Subcutaneous adipose tissue (tissue), 4 donors: ENCODE data around the gene WHAMM. TPM values are rescaled to one million over a fixed set of nuclear protein-coding genes. Genes with fewer than 3 reads are reported as not detected.

Experiments
- total RNA-seq, 4 donors: library from RNA; depleted of rRNA; stranded (reverse); fragments of >200 nt; gene quantifications; one replicate each; pipeline ENCODE4 v1.1.0, GENCODE V29; 2016
- TF ChIP-seq, protein P1 (sequence below): fragments of 450-650 bp; IDR thresholded peaks from one replicate; pipeline ENCODE4 v1.5.1; 2016; ENCODE audit warnings: low read depth, mild to moderate bottlenecking, control low read depth, antibody characterized with exemption, moderate library complexity

The WHAMM gene
- total RNA-seq, 4 donors from 2014 or later, result 7.7 to 11.5 (median 8.7) TPM

DNA sequence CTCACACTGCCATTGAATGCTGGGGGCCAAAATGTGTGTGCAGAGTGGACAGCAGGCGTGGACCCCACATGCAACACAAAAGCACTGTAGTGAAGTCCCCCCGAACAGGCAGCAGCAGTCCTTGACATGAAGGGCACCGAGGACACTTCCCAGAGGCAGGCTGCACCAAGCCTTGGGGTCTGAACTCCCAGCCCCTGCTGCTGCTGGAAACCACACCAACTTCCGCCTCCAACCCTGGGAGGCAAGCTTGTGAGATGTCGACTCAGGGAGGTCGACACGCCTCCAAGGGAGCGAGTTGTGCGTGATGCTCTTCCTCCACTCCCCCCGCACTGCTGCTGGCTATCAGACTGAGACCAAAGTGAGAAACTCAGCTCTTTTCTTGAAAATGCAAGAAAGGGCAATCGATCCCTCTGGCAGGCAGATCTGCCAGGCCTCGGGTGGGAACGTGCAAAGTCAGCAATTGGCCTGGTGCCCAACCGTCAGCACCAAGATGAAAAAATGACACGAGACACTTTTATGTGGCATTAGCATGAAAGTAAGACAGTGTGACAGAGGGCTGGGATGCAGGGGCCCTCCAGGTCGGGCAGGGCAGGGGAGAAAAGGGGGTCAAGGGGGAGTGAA is 43.6 kb downstream of the WHAMM start:
- TF ChIP-seq, protein P1, sequence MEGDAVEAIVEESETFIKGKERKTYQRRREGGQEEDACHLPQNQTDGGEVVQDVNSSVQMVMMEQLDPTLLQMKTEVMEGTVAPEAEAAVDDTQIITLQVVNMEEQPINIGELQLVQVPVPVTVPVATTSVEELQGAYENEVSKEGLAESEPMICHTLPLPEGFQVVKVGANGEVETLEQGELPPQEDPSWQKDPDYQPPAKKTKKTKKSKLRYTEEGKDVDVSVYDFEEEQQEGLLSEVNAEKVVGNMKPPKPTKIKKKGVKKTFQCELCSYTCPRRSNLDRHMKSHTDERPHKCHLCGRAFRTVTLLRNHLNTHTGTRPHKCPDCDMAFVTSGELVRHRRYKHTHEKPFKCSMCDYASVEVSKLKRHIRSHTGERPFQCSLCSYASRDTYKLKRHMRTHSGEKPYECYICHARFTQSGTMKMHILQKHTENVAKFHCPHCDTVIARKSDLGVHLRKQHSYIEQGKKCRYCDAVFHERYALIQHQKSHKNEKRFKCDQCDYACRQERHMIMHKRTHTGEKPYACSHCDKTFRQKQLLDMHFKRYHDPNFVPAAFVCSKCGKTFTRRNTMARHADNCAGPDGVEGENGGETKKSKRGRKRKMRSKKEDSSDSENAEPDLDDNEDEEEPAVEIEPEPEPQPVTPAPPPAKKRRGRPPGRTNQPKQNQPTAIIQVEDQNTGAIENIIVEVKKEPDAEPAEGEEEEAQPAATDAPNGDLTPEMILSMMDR, result no peak

DNA sequence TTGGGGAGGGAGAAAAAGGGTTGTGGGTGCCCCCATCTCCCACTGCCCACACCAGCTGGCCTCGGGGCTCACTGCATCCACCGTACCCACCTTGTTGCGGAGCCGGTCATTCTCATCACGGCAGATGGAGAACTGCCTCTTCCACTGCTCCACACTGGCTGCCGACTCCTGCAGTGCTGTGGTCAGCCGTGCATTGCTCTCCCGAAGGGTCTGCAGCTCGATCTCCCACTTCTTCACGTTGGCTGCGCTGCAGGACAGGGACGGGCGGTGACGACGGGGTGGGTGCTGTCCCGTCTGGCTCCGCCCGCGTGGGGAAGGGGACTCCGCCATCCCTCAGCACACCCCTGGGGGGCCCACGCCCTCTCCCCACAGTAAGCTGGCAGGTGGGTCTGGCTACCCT is 45.1 kb downstream of the WHAMM start:
- TF ChIP-seq, protein P1, result no peak

DNA sequence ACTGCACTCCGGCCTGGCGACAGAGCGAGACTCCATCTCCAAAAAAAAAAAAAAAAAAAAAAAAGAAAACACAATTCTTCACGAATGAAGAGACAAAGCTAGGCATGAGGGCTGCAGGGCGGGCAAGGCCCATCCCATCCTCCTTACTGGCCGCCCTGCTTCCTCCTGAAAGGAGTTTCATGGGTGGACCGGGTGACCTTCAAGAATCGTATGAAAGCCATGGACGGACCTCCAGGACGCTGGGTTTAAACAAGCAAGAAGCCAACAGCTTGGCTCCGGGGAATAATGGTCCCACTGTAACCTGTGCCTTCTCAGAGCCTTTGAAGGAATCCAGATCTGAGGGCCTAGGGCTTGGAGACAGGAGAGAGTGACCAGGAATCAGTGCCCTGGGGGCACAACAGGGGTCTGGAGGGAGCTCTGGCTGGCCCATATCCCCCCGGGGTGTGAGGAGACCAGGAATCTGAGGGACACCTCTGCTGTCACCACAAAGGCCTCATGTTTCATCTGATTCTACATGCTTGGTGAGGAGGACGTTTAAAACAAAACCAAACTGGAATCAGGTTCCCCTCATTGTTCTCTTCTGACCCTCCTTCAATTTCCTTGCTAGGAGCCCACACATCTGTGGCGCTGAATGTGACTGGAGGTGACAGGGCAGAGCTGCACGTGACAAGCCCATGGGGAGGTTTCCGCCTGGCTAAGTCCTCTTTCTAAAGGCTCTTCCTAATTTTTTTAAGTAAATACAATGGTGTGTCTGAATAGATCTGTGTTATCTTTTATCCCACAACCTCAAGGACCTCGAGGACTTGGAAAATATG is 46.1 kb downstream of the WHAMM start:
- TF ChIP-seq, protein P1, result no peak

DNA sequence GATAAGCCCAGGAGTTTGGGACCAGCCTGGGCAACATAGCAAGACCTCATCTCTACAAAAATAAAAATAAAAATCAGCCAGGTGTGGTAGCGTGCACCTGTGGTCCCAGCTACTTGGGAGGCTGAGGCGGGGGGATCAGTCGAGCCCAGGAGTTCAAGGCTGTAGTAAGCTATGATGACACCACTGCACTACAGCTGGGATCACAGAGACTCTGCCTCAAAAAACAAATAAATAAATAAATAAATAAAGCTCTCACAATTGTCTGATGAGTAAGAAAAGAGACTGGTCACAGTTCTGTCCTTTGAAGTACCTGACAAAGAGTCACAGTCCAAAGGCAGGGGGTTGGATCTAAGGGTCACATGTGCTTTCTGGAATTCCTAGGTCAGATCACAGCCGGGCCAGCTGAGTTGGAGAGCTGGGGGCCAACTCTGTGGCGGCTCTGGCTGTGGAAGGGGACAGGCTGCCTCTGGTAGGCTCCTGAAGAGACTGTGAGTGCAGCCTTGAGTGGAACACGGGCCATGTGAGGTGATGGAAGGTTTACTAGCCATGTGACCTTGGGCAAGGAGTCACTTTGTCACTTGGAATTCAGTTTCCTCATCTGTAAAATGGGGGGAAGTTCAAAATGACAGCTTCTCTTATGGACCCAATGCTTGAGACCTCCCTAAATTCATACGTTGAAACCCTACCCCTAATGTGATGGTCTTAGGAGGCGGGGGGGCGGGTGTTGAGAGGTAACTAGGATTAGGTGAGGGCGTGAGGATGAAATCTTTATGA is 47.2 kb downstream of the WHAMM start:
- TF ChIP-seq, protein P1, result no peak

DNA sequence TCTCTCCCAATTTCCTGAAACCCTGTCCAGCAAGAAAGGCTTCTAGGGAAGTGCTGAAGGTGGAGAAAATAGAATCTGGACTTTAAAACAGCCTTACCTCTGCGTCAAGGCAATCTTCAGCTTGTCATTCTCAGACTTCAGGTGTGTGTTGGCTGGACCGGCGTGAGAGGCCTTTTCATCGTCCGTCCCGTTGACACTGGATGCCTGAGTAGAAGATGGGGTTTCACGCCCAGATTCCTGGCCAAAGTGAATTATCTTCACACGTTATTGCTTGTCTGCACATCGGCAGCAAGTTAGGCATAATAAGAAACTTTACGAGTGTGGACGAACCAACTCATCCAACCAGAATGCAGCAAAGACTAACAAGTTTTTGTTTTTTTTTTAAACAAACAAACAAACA is 49.5 kb downstream of the WHAMM start:
- TF ChIP-seq, protein P1, result no peak

DNA sequence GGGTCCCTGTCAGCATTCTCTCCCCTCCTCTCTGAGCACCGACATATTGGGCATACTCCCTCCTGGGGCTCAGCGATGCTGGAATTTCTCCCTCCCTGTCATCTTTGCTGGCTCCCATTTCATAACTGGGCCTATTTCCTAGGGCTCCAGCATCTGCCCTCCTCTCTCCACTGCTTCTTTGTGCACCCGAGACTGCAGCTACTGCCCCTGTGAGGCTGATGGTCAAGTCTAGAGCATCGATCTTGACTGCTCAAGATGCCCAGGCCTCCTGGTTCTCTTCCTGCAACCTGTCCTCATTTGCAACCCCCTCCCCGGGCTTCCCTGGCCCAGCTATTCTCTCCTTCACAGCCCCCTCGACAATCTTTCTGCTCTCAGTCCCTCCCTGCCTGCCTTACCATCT is 53.5 kb downstream of the WHAMM start:
- TF ChIP-seq, protein P1, result no peak

DNA sequence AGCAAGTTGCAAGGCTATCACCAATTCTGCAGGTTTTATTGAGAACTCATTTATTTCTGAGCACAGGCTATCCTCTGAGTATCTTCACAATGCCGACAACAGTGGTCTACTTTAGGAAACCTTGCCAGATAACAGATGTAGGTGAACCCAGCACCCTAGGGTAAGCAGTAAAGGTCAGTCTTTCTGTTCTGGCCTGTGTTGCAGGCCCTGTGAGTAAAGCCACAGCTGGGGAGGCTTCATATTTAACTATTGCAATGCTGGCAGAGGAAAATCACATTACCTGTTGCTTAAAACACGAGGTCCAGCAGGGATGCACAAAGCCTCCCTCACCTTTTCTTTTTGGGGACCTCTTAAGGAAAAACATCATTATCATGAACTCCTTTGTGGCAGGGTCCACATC is 55.5 kb downstream of the WHAMM start:
- TF ChIP-seq, protein P1, result no peak
